PC-3 (cell line): ENCODE data around the gene PRMT3. TPM values are rescaled to one million over a fixed set of nuclear protein-coding genes. Genes with fewer than 3 reads are reported as not detected.

Experiments
- ATAC-seq: fragments of 200-7000 bp; cut with Tn5 transposase; 2 replicates; pipeline ENCODE4 v1.9.1; 2020; ENCODE audit warnings: mild to moderate bottlenecking, moderate library complexity
- BruUV-seq: library from RNA; stranded (reverse); fragments of 400-500 nt; replicated peaks from 2 replicates; lab custom pipeline; 2021; lab: Mats Ljungman, UMichigan
- CTCF ChIA-PET: fragments of 300-600 bp; sonication (Branson Sonifier 250); formaldehyde crosslinking; loops from one replicate; lab custom pipeline; 2022; ENCODE audit warnings: antibody characterized with exemption; lab: Charles Lee
- POLR2A ChIA-PET: fragments of 300-600 bp; sonication (Branson Sonifier 250); formaldehyde crosslinking; loops from one replicate; lab custom pipeline; 2022; ENCODE audit warnings: antibody characterized with exemption; ENCODE audit not compliant: unreplicated experiment; lab: Charles Lee
- DNase-seq: peaks from one replicate; pipeline ENCODE4 v3.0.0-alpha.2; 2015
- H2AFZ ChIP-seq: fragments of 300-600 bp; sonication (generic); 2 replicates; pipeline ENCODE4 v1.6.0; 2016; ENCODE audit warnings: antibody characterized with exemption, low read length
- H3F3A ChIP-seq: fragments of 300-600 bp; sonication (generic); one replicate; pipeline ENCODE4 v1.6.0; 2017; ENCODE audit warnings: antibody characterized with exemption, low read length, control low read depth, mild to moderate bottlenecking; ENCODE audit not compliant: unreplicated experiment
- H3K27ac ChIP-seq: fragments of 300-600 bp; sonication (generic); 2 replicates; pipeline ENCODE4 v1.5.1; 2016; ENCODE audit warnings: mild to moderate bottlenecking, low read length
- H3K27me3 ChIP-seq: fragments of 300-600 bp; sonication (generic); 2 replicates; pipeline ENCODE4 v1.6.1; 2016; ENCODE audit warnings: low read length, mixed read lengths
- H3K36me3 ChIP-seq: fragments of 300-600 bp; sonication (generic); 2 replicates; pipeline ENCODE4 v1.6.1; 2016; ENCODE audit warnings: low read depth, mixed run types, low read length, mixed read lengths
- H3K4me1 ChIP-seq: fragments of 300-600 bp; sonication (generic); 2 replicates; pipeline ENCODE4 v1.5.1; 2016; ENCODE audit warnings: low read length; ENCODE audit not compliant: insufficient read depth
- H3K4me2 ChIP-seq: fragments of 300-600 bp; sonication (generic); 2 replicates; pipeline ENCODE4 v1.6.0; 2016; ENCODE audit warnings: low read length
- H3K4me3 ChIP-seq: fragments of 300-600 bp; sonication (generic); 2 replicates; pipeline ENCODE4 v1.5.1; 2016; ENCODE audit warnings: mild to moderate bottlenecking, low read length, mixed read lengths
- H3K79me2 ChIP-seq: fragments of 300-600 bp; sonication (generic); 2 replicates; pipeline ENCODE4 v1.6.1; 2017; ENCODE audit warnings: low read length, mixed read lengths
- H3K9ac ChIP-seq: fragments of 300-600 bp; sonication (generic); 2 replicates; pipeline ENCODE4 v1.6.0; 2016; ENCODE audit warnings: mild to moderate bottlenecking, low read length
- H3K9me2 ChIP-seq: fragments of 300-600 bp; sonication (generic); replicated peaks from 2 replicates; pipeline ENCODE4 v1.6.1; 2016; ENCODE audit warnings: mixed run types, low read length, mixed read lengths
- H3K9me3 ChIP-seq: fragments of 300-600 bp; sonication (generic); 2 replicates; pipeline ENCODE4 v1.6.1; 2016; ENCODE audit warnings: low read length, mixed read lengths
- H4K20me1 ChIP-seq: fragments of 300-600 bp; sonication (generic); 2 replicates; pipeline ENCODE4 v1.6.1; 2016; ENCODE audit warnings: low read length, mixed read lengths
- CTCF ChIP-seq: fragments of 300-600 bp; sonication (generic); conservative IDR thresholded peaks from 2 replicates; pipeline ENCODE4 v1.5.1; 2017; ENCODE audit warnings: antibody characterized with exemption, low read depth, mild to moderate bottlenecking, low read length
- EZH2 ChIP-seq: fragments of 300-600 bp; sonication (generic); IDR thresholded peaks from one replicate; pipeline ENCODE4 v1.6.1; 2017; ENCODE audit warnings: antibody characterized with exemption, mild to moderate bottlenecking, low read length; ENCODE audit not compliant: unreplicated experiment
- EZH2phosphoT487 ChIP-seq: fragments of 300-600 bp; sonication (generic); IDR thresholded peaks from 2 replicates; pipeline ENCODE4 v1.6.1; 2018; ENCODE audit warnings: mild to moderate bottlenecking, antibody characterized with exemption, low read length, borderline replicate concordance
- intact Hi-C: fragments of 100-400 bp; cut with micrococcal nuclease; formaldehyde crosslinking; loops from 2 replicates; pipeline ENCODE4 v1.9.0; 2023
- total RNA-seq: library from RNA; depleted of rRNA; stranded (reverse); fragments of >200 nt; gene quantifications from 2 replicates; pipeline ENCODE4 v1.2.3, GENCODE V29; 2014

Gene PRMT3
- total RNA-seq, 1 experiment from 2014 or later = 43.7 TPM

DNA sequence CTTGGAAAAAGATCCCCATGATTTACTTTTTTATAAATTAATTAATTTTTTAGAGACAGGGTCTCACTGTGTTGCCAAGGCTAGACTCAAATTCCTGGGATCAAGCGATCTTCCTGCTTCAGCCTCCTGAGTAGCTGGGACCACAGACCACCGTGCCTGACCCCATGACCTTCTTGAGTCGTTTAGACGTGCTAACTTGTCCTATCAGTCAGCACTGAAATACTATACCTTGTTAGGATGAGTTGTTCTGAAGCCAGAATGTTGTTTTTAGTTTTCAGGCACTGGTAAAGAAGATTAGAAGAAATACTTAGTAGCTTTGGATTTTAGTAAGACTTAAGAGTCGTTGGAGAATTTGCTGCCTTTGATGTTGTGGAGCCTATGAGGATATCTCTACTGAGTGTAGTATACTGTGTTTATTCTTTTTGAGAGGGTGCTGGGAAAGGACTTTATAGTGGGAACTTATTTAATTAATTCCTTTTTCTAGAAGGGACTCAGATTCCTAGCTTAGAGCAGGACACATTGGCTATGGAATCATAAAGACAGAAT is 15.4 kb upstream of the PRMT3 start:
- Histone ChIP-seq H3F3A (peaks cover 7% of the 10 kb centered on the region), H3K27ac (no peak overlapping the region), H4K20me1 (no peaks in the 10 kb centered on the region), H3K27me3 (no peaks in the 10 kb centered on the region), H3K9me3 (no peaks in the 10 kb centered on the region), H3K9me2 (no peaks in the 10 kb centered on the region), H3K36me3 (0 out of 2 replicates have a peak, but pooled peaks cover 5% of the 10 kb centered on the region), H3K9ac (no peak overlapping the region), H3K4me1 (peaks cover 42% of the 10 kb centered on the region), H2AFZ (no peak overlapping the region), H3K4me3 (no peak overlapping the region), H3K4me2 (no peak overlapping the region), H3K79me2 (peaks cover 21% of the 10 kb centered on the region)
- no TSS peak for BruUV-seq
- DNase-seq (no peak), ATAC-seq (no peak)
- intact Hi-C loops = no loop called here
- CTCF ChIA-PET = interaction anchor here (1.1 kb wide), 1 partner anchor 18 kb away, joined by 3 read pairs; no protein-coding TSS in a partner anchor
- no peak for TF ChIP-seq EZH2phosphoT487
- TF ChIP-seq CTCF = no peak
- POLR2A ChIA-PET = no interaction called here

- Histone ChIP-seq H2AFZ (no peak overlapping the region), H3K4me1 (peaks cover 36% of the 10 kb centered on the region), H3K4me3 (no peak overlapping the region), H3K79me2 (peaks cover 21% of the 10 kb centered on the region), H3K9ac (no peak overlapping the region), H3F3A (peaks cover 3% of the 10 kb centered on the region), H3K9me3 (no peaks in the 10 kb centered on the region), H3K36me3 (peaks cover 7% of the 10 kb centered on the region; the same call in 1 of the 2 replicates), H3K27me3 (no peaks in the 10 kb centered on the region), H3K4me2 (no peak overlapping the region), H3K27ac (no peak overlapping the region), H4K20me1 (no peaks in the 10 kb centered on the region), H3K9me2 (no peaks in the 10 kb centered on the region)
- POLR2A ChIA-PET = no interaction called here
- DNase-seq (no peak), ATAC-seq (no peak)
- BruUV-seq = no TSS peak
- intact Hi-C loops = no loop called here
- CTCF ChIA-PET = no interaction called here
- no peak for TF ChIP-seq EZH2phosphoT487
Measured at GRCh38 chr11:20373147-20373546, 14.4 kb upstream of the PRMT3 start.

- peaks cover 21% of the 10 kb centered on the region for H3K79me2 ChIP-seq
- no peak overlapping the region for H2AFZ ChIP-seq
- H4K20me1 ChIP-seq = no peaks in the 10 kb centered on the region
- H3K9me3 ChIP-seq = no peaks in the 10 kb centered on the region
- TF ChIP-seq CTCF = no peak
- no peak for TF ChIP-seq EZH2
- no peak for TF ChIP-seq EZH2phosphoT487
- H3K27ac ChIP-seq = 0 out of 2 replicates have a peak overlapping the region, but pooled peaks have one; percentile 4
- peak; percentile 11 for DNase-seq
- no peak overlapping the region for H3K4me3 ChIP-seq
- no peaks in the 10 kb centered on the region for H3K27me3 ChIP-seq
- intact Hi-C loops = no loop called here
- ChIA-PET POLR2A (no interaction called here), CTCF (no interaction called here)
- no TSS peak for BruUV-seq
- 0 out of 2 replicates have a peak overlapping the region, but pooled peaks have one; percentile 2 for H3K4me2 ChIP-seq
- no peaks in the 10 kb centered on the region for H3F3A ChIP-seq
- no peaks in the 10 kb centered on the region for H3K9me2 ChIP-seq
- H3K9ac ChIP-seq = no peak overlapping the region
- peak; percentile 86 for ATAC-seq
- H3K4me1 ChIP-seq = peaks cover 31% of the 10 kb centered on the region
- peaks cover 11% of the 10 kb centered on the region; the same call in 1 of the 2 replicates for H3K36me3 ChIP-seq
Measured at GRCh38 chr11:20373568-20374209, 13.8 kb upstream of the PRMT3 start.
